HepG2 (cell line): Measurements from ENCODE around the gene GGA1. TPM values are rescaled to one million over a fixed set of nuclear protein-coding genes. Genes with fewer than 3 reads are reported as not detected.

ENCODE experiments used
- CBX1 ChIP-seq: IDR thresholded peaks from one replicate; pipeline ENCODE4 v1.6.1; 2016; ENCODE audit warnings: antibody characterized with exemption, low read depth
- ETV5 ChIP-seq: IDR thresholded peaks from 2 replicates; pipeline ENCODE4 v1.6.1; 2018; ENCODE audit warnings: missing biosample characterization, missing genetic modification reagents, inconsistent platforms, borderline replicate concordance
- HOXD1 ChIP-seq: sonication (generic); formaldehyde crosslinking; IDR thresholded peaks from 2 replicates; pipeline ENCODE4 v1.5.0; 2020; ENCODE audit warnings: missing genetic modification reagents
- KMT2A ChIP-seq: sonication (generic); formaldehyde crosslinking; IDR thresholded peaks from 2 replicates; pipeline ENCODE4 v1.4.0; 2020; ENCODE audit warnings: missing genetic modification reagents
- SIN3B ChIP-seq: fragments of 150-350 bp; IDR thresholded peaks from 2 replicates; pipeline ENCODE4 v1.6.1; 2014; ENCODE audit warnings: low read length
- ZBTB3 ChIP-seq: sonication (generic); formaldehyde crosslinking; IDR thresholded peaks from 2 replicates; pipeline ENCODE4 v1.4.0; 2020; ENCODE audit warnings: low read depth, mild to moderate bottlenecking, moderate library complexity, missing genetic modification reagents, borderline replicate concordance
- ZC3H13 ChIP-seq: sonication (generic); formaldehyde crosslinking; IDR thresholded peaks from 2 replicates; pipeline ENCODE4 v1.8.1; 2023; ENCODE audit warnings: mild to moderate bottlenecking, missing genetic modification reagents, moderate library complexity
- ZNF343 ChIP-seq: sonication (generic); formaldehyde crosslinking; IDR thresholded peaks from 2 replicates; pipeline ENCODE4 v1.4.0; 2020; ENCODE audit warnings: mild to moderate bottlenecking, missing genetic modification reagents
- ZNF672 ChIP-seq: sonication (generic); formaldehyde crosslinking; IDR thresholded peaks from 2 replicates; pipeline ENCODE4 v1.8.1; 2022; ENCODE audit warnings: missing genetic modification reagents
- ZNF788 ChIP-seq: sonication (generic); formaldehyde crosslinking; IDR thresholded peaks from 2 replicates; pipeline ENCODE4 v1.5.0; 2020; ENCODE audit warnings: mild to moderate bottlenecking, missing genetic modification reagents, borderline replicate concordance
- ZSCAN22 ChIP-seq: sonication (generic); formaldehyde crosslinking; IDR thresholded peaks from 2 replicates; pipeline ENCODE4 v1.4.0; 2020; ENCODE audit warnings: mild to moderate bottlenecking, missing genetic modification reagents
- polyA plus RNA-seq, 8 experiments: library from polyadenylated mRNA; depleted of rRNA in 3 of 8; stranded (reverse) in 7 of 8; unstranded in 1 of 8; fragments of >200 nt; fragmentation: Illumina TruSeq in 4 of 8; extraction: Trizol in 4 of 8; gene quantifications; 2 replicates each; pipeline versions ENCODE4 v1.2.1 to v1.2.3, GENCODE V29; 2011 to 2016; ENCODE audit warnings: low read depth in 4 of 8, missing spikeins in 1 of 8, mixed read lengths in 1 of 8; ENCODE audit not compliant: insufficient read depth in 1 of 8
- total RNA-seq, 5 experiments: library from RNA; depleted of rRNA; stranded (reverse); fragments of >200 nt; fragmentation: Illumina TruSeq; extraction: Trizol; gene quantifications; 2 replicates each; pipeline ENCODE4 v1.2.3, GENCODE V29; 2016; ENCODE audit warnings: low read depth in 1 of 5
- TF ChIP-seq, protein P1 (sequence below), 2 experiments: fragments of 450-650 bp in 1 of 2; sonication (generic) in 1 of 2; formaldehyde crosslinking; IDR thresholded peaks; 2 replicates each; pipeline versions ENCODE4 v1.5.0 to v1.8.0; 2020 to 2022; ENCODE audit warnings: mild to moderate bottlenecking in 1 of 2, missing genetic modification reagents in 1 of 2
- TF ChIP-seq, protein P2 (sequence below): sonication (generic); formaldehyde crosslinking; IDR thresholded peaks from 2 replicates; pipeline ENCODE4 v1.4.0; 2020; ENCODE audit warnings: missing genetic modification reagents
- TF ChIP-seq, protein P3 (sequence below): IDR thresholded peaks from 2 replicates; pipeline ENCODE4 v1.6.1; 2016
- TF ChIP-seq, protein P4 (sequence below): sonication (generic); formaldehyde crosslinking; IDR thresholded peaks from 2 replicates; pipeline ENCODE4 v1.5.1; 2020; ENCODE audit warnings: mild to moderate bottlenecking, missing genetic modification reagents, borderline replicate concordance
- TF ChIP-seq, protein P5 (sequence below): sonication (generic); formaldehyde crosslinking; conservative IDR thresholded peaks from 2 replicates; pipeline ENCODE4 v1.4.0; 2020; ENCODE audit warnings: missing genetic modification reagents

Gene GGA1
- total and polyA plus RNA-seq, 2 of the 13 experiments (the other 11 are each of a cell fraction or from before 2014, with no cell fraction given) = 29.1 to 87.2 TPM

DNA sequence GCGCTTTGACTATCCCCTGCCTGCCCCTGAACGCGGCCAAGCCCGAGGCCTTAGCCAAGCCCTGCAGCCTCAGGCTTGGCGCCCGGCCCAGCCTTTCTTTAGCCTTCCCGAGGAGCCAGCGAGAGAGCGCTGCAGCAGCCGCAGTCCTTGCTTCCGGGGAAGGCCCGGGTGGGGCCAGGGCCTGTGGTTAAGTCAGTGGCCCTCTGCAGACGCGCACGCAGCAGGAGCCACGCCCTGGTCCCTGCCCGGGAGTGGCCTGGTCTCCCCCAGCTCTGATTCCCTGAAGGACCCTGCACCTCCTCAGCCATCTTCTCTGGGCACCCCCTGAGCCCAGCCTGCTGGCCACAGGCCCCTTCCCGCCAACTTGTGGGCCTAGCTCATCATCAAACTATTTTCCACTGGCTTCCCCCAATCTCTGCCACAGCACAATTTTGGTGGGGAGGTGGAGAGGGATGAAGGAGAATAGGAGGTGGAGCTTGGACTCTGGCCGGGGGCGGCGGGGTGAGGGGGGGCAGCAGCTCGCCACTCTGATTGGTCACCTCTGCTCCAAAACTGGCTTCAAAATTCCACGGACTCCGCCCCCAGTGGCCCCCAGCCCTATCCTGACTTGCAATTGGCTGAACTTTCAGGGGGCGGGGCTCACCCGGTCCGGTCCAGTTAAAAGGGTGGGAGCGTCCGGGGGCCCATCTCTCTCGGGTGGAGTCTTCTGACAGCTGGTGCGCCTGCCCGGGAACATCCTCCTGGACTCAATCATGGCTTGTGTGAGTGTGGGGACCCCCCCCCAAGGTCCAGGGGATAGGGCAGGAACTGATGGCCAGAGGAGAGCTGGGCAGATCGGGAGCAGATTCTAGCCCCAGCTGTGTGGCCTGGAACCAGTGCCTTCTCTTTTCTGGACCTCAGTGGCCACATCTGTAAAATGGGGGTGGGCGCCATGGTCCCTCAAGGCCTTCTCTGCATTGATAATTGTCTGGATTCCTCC is 66.6 kb downstream of the GGA1 start, which contains the start of gene LGALS1 (continued):
- TF ChIP-seq ZNF343 (CRISPR knock-in tag) = no peak
- no peak for TF ChIP-seq ZSCAN22 (CRISPR knock-in tag)
- no peak for TF ChIP-seq ZNF788
- no peak for TF ChIP-seq CBX1
- peak; percentile 88; the same call in 1 of the 2 replicates for TF ChIP-seq ETV5 (CRISPR knock-in tag)
- TF ChIP-seq, protein P1, sequence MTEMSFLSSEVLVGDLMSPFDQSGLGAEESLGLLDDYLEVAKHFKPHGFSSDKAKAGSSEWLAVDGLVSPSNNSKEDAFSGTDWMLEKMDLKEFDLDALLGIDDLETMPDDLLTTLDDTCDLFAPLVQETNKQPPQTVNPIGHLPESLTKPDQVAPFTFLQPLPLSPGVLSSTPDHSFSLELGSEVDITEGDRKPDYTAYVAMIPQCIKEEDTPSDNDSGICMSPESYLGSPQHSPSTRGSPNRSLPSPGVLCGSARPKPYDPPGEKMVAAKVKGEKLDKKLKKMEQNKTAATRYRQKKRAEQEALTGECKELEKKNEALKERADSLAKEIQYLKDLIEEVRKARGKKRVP (CRISPR knock-in tag; IDR thresholded peaks at IDR 0.05) = no peak
- no peak for TF ChIP-seq HOXD1
- no peak for TF ChIP-seq KMT2A (CRISPR knock-in tag)
- TF ChIP-seq, protein P2, sequence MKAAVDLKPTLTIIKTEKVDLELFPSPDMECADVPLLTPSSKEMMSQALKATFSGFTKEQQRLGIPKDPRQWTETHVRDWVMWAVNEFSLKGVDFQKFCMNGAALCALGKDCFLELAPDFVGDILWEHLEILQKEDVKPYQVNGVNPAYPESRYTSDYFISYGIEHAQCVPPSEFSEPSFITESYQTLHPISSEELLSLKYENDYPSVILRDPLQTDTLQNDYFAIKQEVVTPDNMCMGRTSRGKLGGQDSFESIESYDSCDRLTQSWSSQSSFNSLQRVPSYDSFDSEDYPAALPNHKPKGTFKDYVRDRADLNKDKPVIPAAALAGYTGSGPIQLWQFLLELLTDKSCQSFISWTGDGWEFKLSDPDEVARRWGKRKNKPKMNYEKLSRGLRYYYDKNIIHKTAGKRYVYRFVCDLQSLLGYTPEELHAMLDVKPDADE (CRISPR knock-in tag) = no peak
- TF ChIP-seq, protein P3, sequence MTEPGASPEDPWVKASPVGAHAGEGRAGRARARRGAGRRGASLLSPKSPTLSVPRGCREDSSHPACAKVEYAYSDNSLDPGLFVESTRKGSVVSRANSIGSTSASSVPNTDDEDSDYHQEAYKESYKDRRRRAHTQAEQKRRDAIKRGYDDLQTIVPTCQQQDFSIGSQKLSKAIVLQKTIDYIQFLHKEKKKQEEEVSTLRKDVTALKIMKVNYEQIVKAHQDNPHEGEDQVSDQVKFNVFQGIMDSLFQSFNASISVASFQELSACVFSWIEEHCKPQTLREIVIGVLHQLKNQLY = no peak
- no peak for TF ChIP-seq ZNF672 (CRISPR knock-in tag)
- no peak for TF ChIP-seq SIN3B
- no peak for TF ChIP-seq ZBTB3 (CRISPR knock-in tag)
- TF ChIP-seq, protein P4, sequence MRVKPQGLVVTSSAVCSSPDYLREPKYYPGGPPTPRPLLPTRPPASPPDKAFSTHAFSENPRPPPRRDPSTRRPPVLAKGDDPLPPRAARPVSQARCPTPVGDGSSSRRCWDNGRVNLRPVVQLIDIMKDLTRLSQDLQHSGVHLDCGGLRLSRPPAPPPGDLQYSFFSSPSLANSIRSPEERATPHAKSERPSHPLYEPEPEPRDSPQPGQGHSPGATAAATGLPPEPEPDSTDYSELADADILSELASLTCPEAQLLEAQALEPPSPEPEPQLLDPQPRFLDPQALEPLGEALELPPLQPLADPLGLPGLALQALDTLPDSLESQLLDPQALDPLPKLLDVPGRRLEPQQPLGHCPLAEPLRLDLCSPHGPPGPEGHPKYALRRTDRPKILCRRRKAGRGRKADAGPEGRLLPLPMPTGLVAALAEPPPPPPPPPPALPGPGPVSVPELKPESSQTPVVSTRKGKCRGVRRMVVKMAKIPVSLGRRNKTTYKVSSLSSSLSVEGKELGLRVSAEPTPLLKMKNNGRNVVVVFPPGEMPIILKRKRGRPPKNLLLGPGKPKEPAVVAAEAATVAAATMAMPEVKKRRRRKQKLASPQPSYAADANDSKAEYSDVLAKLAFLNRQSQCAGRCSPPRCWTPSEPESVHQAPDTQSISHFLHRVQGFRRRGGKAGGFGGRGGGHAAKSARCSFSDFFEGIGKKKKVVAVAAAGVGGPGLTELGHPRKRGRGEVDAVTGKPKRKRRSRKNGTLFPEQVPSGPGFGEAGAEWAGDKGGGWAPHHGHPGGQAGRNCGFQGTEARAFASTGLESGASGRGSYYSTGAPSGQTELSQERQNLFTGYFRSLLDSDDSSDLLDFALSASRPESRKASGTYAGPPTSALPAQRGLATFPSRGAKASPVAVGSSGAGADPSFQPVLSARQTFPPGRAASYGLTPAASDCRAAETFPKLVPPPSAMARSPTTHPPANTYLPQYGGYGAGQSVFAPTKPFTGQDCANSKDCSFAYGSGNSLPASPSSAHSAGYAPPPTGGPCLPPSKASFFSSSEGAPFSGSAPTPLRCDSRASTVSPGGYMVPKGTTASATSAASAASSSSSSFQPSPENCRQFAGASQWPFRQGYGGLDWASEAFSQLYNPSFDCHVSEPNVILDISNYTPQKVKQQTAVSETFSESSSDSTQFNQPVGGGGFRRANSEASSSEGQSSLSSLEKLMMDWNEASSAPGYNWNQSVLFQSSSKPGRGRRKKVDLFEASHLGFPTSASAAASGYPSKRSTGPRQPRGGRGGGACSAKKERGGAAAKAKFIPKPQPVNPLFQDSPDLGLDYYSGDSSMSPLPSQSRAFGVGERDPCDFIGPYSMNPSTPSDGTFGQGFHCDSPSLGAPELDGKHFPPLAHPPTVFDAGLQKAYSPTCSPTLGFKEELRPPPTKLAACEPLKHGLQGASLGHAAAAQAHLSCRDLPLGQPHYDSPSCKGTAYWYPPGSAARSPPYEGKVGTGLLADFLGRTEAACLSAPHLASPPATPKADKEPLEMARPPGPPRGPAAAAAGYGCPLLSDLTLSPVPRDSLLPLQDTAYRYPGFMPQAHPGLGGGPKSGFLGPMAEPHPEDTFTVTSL (CRISPR knock-in tag) = no peak
- no peak for TF ChIP-seq ZC3H13 (CRISPR knock-in tag)
- TF ChIP-seq, protein P5, sequence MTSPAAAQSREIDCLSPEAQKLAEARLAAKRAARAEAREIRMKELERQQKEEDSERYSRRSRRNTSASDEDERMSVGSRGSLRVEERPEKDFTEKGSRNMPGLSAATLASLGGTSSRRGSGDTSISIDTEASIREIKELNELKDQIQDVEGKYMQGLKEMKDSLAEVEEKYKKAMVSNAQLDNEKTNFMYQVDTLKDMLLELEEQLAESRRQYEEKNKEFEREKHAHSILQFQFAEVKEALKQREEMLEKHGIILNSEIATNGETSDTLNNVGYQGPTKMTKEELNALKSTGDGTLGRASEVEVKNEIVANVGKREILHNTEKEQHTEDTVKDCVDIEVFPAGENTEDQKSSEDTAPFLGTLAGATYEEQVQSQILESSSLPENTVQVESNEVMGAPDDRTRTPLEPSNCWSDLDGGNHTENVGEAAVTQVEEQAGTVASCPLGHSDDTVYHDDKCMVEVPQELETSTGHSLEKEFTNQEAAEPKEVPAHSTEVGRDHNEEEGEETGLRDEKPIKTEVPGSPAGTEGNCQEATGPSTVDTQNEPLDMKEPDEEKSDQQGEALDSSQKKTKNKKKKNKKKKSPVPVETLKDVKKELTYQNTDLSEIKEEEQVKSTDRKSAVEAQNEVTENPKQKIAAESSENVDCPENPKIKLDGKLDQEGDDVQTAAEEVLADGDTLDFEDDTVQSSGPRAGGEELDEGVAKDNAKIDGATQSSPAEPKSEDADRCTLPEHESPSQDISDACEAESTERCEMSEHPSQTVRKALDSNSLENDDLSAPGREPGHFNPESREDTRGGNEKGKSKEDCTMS (CRISPR knock-in tag) = no peak
